HG03280 (cell line): ENCODE measurements around the gene ATOSA.

Experiments used
- ATAC-seq: cut with Tn5 transposase; IDR thresholded peaks from one replicate; pipeline ENCODE4 v1.9.1; 2021; ENCODE audit warnings: mild to moderate bottlenecking, moderate library complexity; ENCODE audit not compliant: unreplicated experiment

The ATOSA gene

GRCh38 chr15:52689562-52689961 lies 10.4 kb upstream of the ATOSA start:
- ATAC-seq, result no peak

DNA sequence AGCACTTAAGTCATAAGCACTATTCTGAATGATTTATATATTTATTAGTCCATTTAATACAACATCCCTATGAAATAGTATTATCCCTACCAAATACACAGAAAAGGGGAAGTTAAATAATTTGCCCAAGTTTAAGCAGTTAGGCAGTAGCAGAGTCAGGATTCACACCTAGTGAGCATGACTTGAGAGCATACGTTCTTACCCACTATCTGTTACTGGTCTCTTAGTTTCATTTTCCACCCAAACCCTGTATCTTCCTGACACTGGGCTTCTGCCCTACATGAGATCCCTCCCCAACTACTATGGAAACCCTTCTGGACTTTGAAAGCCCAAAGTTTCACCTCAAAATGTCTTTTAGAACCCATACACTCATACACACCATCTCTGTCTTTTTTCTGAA lies 4.4 kb upstream of the ATOSA start:
- no peak for ATAC-seq

DNA sequence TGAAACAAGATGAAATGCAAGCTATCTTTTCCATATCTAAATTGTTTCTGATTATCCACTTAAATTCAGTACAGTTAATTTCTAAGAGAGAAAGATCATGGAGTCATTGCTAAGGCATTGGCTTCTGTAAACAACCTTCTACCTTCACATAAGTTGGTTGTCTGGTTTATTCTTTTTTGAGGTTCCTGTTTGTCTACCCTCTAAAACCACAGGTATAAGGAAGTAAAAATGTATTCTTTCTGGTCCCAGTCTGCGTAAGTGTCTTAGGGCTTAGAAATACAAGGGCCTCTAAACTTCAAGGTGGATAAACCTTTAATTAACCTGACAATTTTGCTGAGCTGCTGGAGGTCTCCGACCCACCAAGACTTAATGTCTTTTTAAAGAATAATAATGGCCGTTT lies 3.6 kb upstream of the ATOSA start:
- no peak for ATAC-seq

- ATAC-seq, result no peak
These were observed 3.0 kb upstream of the ATOSA start for GRCh38 chr15:52682200-52682599.

- no peak for ATAC-seq
These were observed 2.3 kb upstream of the ATOSA start for GRCh38 chr15:52681441-52681840.

GRCh38 chr15:52680761-52681160 lies 1.6 kb upstream of the ATOSA start:
- no peak for ATAC-seq

DNA sequence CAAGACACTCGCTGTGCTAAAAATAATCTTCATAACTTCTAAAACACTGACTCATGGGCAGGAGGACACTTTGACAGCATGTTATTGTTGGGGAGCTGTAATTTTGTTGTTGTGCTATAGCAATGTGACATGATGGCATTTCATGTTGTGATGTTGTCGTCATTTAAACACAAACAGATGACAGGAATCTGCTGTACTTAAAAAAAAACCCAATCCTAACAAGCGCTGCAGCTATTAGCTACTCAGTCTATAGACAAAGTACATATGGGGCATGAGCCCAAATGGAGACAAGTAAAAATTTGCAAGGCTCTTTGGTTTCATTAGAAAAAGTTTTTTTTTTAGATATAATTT lies 828 bp upstream of the ATOSA start:
- ATAC-seq, result no peak

DNA sequence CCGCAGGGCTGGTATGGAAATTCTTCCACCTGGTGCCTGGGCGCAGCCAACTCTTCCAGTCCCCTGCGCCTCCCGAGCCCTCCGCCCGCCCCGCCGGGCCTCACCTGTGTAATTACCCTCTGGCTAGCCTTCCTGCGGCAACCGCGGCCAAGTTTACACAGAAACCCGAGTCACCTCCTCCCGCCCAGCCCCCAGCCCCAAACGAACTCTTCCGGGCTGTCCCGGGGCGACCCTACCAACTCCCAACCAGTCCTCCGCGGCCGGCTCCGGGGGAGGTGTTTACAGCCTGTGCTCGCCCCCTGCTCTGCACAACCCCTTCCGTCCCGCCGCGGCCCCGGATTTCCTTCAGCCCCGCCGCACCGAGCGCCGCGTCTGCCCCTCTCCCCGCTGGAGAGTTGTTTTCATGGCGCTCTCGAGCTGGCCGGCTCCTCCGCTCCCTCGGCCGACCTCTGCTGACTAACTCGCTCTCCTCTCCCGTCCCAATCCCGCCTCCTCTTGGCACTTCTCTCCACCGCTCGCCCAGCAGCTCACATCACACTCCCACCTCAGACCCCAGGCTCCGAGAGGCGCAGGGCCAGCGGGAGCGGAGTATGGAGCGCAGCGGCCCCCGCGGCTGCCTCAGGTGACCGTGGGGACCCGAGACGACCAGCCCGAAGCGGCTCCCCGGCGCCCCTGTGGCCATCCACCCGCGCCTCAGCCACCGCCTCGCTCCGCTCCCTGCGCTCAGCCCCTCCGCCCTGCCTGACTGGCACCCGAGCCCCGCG lies 538 bp downstream of the ATOSA start:
- peak; percentile 17 for ATAC-seq

- peak; percentile 28 for ATAC-seq
These were observed 1.4 kb downstream of the ATOSA start for GRCh38 chr15:52677593-52678467.

DNA sequence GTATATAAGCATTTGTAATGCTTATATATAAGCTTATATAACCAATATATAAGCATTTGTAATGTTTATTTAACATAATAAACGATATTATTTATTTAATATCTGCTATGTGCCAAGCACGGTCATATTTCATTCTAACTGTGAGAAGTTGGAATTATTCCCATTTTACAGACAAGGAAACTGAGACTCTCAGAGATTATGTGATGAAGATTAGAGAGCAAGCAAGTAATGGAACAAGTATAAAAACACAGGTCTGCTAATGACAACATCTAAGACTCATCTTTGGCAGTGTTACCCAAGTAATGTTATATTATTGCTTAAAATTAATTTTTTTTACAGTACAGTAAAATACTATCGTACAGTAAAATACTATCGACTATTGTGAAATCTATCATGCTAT lies 4.4 kb downstream of the ATOSA start:
- ATAC-seq, result no peak

GRCh38 chr15:52673734-52674133 lies 5.5 kb downstream of the ATOSA start:
- ATAC-seq, result no peak

DNA sequence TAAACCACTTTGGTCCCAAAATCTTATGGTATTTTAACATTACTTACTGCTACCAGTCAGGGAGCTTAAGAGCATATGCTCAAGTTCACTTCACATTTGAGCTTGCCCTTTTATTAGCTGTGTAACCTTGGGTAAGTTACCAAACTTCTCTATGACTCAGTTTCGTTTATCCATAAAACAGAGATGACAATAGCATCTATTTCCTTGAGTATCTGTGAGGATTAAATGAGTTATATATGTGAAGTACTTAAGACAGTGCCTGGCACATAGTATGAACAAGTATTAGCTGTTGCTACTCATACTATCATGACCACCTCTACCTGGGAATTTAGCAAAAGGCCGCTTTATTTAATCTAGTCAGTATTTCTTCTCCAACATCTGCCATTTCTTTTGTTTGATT lies 5.9 kb downstream of the ATOSA start:
- no peak for ATAC-seq

- ATAC-seq, result no peak
These were observed 6.5 kb downstream of the ATOSA start for GRCh38 chr15:52672661-52673060.

GRCh38 chr15:52670087-52670486 lies 9.1 kb downstream of the ATOSA start:
- no peak for ATAC-seq

DNA sequence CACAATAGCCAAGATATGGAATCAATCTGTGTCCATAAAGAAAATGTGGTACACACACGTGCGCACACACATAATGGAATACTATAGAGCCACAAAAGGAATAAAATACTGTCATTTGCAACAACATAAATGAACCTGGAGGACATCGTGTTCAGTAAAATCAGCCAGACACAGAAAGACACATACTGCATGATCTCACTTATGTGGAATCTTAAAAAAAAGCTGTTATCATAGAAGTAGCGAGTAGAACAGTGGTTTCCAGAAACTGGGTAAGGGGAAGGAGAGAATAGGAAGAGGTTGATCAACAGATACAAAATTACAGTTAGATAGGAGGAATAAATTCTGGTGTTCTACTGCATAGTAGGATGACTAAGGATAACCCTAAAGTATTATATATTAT lies 11.1 kb downstream of the ATOSA start:
- ATAC-seq, result no peak

- ATAC-seq, result peak; percentile 62
These were observed 11.6 kb downstream of the ATOSA start for GRCh38 chr15:52667597-52667996.

DNA sequence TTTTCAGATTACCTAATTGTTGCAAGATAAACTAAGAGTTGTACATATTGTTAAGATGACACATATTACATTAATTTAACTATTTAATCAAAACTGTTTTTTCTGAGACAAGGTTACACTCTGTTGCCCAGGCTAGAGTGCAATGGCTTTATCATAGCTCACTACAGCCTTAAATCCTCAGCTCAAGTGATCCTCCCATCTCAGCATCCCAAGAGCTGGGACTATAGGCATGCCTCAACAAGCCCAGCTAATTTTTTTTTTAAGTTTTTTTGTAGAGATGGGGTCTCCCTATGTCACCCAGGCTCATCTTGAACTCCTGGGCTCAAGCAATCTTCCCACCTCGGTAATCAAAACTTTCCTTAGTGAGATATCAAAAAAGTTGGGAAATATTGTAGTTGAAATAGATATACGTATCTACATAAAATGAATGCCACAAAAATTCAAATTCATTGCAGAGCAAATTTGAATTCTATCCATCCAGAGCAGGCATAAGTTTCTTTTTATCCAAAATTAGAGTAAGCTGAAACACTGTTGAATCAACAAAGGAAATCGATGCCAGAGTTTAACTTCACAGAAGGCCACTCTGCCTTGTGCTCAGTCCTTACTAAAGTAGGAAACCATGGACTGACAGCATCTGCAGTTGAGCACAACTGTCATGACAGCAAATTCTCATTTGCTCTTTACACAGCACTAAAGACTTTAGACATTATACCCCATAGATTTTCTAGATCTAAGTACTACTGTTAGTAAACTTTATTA lies 15.5 kb downstream of the ATOSA start:
- no peak for ATAC-seq

DNA sequence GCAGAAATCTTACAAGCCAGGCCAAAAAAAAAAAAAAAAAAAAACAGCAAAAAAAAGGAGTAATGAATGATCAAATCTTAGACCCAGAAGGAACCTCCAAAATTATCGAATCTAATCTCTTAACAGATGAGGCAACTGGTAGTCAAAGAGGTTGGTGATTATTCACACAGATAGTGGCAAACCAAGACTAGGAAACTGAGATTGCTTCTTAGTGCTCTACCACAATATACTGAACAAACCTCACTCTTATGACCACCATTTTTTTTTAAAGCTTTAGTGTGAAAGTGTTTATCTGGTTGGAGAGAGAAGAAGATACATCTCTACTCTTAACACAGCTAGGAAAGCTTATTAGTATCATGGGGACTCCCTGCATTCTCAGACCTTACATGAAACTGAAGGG lies 17.3 kb downstream of the ATOSA start:
- no peak for ATAC-seq

- ATAC-seq, result no peak
These were observed 19.0 kb downstream of the ATOSA start for GRCh38 chr15:52660192-52660591.

DNA sequence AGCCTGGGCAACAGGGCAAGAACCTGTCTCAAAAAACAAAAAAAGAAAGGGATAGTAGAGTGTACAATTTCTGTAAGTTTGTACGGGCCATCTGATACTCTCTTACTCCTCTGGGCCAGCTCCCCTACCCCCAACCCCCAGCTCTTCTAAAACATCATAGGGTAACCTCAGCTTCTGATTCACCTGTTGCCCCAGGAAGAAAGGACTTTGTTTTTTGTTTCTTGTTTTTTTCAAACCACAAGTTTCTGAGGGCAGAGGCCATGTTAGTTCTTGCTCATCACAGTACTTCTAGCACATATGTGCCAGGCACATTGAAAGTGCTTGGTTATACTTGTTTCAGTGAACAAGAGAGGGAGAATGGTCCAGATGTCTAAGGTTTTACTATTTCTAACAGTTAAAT lies 20.2 kb downstream of the ATOSA start:
- ATAC-seq, result peak; percentile 87

GRCh38 chr15:52657338-52657737 lies 21.9 kb downstream of the ATOSA start:
- ATAC-seq, result no peak

DNA sequence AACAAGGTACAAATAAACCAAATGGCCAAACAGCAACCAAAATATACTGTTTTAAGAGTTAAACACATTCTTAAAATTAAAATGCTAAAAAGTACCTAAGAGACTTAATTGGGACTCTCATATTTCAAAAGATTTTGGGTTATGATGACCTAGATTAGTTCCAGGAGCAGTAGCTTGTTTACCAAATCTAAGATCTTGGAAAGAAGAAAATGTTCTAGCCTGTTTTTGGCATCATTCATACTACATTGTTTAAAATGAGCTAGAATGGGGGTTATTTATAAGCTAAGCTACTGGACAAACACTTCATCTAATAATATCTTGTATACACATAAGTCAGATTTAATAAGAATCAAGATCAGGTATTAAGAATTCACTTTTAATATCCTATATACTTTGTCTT lies 22.8 kb downstream of the ATOSA start:
- ATAC-seq, result no peak
